Measurements from ENCODE around the gene KIF6.

The KIF6 gene

DNA sequence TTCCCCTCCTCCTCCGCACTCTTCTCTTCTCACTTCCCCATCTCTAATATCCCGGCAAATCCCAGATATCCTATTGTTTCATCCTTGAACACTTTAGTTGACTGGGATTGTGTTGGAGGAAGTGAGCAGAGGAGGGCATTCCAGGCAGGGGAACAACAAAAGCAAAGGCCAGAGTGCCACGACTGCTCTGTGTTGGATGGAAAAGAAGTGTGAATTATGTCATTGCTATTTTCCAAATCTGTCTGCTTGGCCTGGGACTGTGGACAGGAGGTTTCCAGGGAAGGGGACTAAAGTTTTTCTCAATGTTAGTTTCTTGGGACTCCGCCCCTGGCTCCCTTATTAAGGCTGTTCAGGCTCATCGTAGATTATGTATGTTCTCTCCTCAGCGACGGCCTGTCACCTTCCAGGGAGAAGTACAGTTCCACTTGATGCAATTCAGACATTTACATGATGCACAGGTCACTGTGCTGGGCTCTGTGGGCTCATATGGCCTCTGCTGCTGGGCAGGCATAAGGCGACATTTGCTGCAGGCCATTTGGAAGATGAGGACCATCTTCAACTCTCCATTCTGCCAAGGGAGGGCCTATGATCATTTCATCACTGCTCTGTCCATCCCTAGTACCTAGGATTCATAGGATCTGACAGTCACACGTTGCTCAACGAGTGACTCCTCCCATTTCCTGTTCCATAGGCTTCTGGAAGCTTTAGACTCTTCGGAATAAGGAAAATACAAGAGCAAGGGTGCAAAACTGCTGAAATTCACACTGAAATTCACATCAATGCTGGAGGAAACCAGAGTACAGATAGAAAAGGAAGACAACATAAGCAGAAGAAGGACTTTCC is 303.6 kb downstream of the KIF6 start:
- no peak for DNase-seq (ENCODE audit: low read depth, low spot score)

DNA sequence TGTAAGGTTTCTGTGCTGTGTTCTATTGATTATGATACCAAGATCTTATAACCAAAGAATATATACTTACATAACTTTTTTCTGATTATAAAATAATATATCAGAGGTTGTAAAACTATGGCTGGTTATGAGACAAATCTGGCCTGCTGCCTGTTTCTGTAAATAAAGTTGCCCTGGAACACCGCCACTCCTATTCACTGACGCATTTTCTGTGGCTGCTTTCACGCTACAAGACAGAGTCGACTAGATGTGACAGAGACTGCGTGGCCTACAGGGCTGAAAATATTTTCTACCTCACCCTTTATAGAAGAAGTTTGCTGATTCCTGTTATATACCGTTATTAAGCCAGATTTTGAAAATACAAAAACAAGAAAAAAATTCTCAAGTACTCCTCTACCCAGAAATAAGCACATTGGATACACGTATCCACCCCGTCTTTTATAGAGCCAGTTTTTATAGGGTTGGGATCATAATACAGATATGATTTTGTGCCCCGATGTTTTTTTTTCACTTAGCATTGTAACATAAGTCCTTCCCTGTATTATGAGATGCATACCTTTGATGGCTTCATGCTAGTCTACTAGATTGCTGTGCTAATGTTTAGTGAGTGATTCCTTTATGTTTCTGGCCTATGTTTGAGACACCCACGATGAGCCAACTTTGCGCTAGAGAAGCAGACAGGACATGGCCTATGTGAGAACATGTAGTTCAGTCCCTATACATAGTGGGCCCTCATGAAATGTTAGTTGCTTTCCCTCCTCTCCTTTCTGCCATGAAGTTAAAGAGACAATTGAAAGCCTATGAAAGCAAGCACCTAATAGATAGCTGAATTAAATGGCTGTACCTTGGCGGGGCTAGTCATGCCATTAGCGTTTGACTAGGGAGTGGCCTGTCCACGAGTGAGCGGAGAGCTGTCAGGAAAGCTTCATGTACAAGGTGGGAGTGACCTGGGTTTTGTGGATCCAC is 304.6 kb downstream of the KIF6 start:
- DNase-seq (ENCODE audit: low read depth, low spot score), result no peak

DNA sequence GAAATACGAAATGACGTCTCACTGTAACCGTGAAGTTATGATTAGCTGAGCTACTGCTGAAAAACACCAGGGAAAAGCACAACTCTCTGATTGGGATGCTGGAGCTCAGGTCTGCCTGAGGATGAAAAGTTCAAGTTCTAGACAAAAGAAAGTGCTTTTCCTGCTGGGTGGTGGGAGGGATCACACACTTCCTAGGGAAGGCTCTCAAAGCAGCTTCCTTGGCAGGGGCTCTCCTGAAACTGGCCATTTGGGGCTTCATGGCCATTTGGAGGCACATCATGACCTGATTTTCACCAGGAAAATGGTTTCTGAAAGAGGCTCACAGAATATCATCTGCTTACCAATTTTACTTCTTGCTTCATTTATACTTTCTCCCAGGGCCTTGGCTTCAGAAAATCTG is 305.6 kb downstream of the KIF6 start:
- DNase-seq (ENCODE audit: low read depth, low spot score), result no peak

DNA sequence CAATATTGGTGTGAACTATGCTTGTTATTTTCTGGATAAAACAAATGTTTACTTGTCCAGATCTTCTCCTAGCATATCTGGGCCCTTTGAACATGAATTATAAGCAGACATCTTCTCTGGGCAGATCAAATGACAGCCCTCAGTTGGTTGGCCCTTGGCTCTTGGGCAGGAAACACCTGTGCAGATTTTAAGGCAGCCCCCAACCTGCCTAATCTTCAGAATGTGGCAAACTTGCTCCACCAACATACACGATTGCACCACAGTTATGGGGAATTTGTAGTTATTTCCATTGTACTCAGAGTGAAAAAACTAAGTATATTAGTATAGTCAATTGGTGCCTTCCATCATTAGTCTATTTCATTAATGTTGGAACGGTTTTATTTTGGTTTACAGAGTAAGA is 307.8 kb downstream of the KIF6 start:
- DNase-seq (ENCODE audit: low read depth, low spot score), result no peak

DNA sequence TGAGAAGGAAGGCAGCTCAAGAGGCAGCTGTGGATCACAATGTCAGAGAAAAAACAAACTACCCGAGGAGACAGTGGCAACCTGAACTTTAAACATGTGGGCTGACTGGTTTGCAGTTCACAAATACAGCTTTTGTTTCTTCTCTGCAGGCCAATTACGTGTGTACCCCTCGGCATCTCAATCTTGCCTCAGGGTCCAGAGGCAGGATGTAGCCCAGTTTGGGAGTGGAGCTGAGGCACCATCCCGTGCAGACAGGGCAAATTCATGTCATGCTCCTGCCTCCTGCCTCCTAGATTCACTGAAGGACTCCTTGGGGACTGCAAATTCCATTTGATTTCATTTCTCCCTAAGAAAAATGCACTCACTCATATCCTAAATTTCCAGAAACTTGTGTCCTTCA is 308.5 kb downstream of the KIF6 start:
- DNase-seq (ENCODE audit: low read depth, low spot score), result no peak

DNA sequence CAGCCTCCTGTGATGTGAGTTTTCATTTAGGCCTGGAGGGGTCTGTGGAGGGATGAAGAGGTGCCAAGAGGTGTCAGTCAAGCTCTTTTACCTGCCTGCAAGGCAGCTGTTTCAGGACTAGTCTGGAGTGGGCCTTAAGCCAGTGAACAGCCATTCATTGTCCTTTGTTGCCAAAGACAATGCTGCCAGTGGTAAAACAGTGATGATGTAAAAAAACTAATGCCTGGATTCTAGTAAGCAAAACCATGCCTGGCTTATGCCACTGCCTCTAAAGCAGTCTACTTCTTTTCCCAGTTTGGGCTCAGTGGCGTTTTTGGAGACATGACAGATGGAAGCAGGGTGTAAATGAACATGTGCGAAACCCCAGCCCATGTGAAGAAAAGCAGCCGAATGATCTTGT is 309.2 kb downstream of the KIF6 start:
- DNase-seq (ENCODE audit: low read depth, low spot score), result no peak

DNA sequence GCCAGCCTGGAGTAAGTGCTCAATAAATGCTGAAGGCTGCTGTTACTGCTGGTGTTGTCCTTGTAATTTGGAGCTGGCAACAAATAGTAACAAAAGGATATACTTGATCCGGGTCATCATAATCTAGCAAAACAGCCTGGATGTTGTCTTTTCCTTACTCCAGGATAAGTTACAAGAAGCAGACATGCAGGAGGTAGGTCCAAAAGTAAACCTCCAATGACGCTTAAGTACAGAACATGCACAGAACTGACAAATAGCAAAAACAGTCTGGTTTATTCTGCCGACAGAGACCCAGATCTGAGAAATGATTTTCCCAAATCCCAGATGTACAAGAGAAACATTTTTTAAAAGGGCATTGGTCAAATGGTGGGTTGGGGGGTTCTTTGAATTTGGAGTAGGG is 309.7 kb downstream of the KIF6 start:
- DNase-seq (ENCODE audit: low read depth, low spot score), result no peak

DNA sequence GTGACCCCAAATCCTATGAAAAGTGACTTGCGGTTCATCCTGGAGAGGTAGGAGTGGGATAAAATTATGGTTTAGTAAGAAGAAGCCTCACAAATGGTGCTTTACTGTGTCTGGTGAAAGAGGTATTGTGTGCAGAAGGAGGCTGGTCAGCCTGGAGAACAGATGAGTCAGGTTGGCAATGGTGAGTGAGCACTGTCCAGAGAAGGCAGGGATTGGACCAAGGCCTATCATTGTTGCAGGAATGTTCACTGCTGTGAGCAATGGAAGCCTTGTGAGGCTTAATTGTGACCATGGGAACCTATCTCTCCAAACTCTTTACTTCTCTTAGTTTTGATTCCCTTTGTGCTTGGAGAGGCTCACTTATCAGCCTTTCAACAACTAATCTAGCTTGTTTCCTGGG is 313.7 kb downstream of the KIF6 start:
- DNase-seq (ENCODE audit: low read depth, low spot score), result no peak

DNA sequence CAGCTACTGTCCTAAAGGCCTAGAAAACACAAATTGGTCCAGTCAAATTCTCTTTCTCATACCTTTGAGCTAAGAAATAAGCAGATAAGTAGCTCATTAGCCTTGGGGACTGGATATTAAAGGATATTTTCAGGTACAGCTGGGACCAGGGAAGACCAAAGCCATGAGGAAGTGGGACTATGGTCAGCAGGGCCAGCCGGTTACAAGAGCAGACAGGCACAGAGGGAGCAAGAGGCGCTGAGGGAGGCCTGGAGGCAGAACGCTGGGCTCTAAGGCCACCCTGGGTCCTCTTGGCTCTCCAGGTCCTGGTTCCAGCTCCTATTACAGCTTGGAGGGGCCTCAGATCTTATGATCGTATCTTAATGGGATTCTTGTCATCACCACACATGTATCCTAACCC is 314.2 kb downstream of the KIF6 start:
- DNase-seq (ENCODE audit: low read depth, low spot score), result no peak

DNA sequence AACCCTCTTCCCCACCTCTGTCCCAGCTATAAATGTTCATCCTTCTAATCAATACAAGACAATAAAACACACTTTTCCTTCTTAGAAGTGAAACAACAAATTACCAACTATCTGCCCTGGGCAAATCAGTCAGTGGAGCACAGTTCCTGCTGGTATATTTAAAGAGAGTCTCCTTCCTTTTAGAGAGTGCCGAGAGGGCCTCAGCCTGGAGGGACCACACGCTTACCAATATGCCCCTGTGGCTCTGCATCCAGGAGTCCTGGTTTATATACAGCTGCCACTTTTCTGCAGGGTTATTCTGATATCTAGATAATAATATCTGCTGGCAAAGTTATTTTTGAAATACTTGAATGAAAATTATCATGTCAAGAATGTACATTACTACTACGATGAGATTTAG is 315.3 kb downstream of the KIF6 start:
- DNase-seq (ENCODE audit: low read depth, low spot score), result no peak

DNA sequence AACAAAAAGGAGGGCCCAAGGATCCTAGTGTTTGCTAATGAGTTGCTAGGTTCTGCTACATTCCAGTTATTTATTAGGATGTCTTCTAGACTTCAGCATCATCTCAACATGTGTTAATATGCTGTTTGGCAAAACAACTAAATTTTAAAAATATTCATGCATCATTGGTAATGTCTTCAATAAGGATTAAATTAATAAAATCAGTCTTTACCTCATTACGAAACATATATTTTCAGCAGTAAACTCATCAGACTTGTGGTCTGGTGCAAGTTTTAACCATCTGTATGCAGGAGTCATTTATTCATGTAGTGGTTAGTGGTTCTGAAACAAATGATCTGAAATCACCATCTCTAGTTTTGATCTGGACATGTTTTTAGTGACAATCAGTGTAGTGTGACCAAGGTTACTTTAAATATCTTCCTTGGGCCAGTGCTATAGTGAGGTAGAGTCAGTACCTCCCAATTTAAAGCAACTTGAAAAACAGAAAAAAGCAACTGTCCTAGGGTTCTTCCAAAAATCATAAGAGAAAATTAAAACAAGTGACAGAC is 317.7 kb downstream of the KIF6 start:
- DNase-seq (ENCODE audit: low read depth, low spot score), result no peak

DNA sequence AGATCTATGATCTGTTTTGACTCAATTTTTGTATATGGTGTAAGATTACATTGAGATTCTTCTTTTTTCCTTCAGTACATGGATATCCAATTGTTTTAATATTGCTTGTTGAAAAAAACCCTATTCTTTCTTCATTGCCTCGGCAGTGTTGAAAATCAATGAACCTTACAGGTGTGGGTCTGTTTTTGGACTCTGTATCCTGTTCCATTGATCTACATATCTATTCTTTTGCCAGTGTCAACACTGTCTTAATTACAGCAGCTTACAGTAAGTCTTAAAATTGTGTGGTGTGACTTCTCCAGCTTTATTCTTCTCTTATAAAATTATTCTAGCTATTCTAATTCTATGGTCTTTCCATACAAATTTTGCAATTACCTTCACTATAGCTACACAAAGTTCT is 320.9 kb downstream of the KIF6 start:
- DNase-seq (ENCODE audit: low read depth, low spot score), result no peak

DNA sequence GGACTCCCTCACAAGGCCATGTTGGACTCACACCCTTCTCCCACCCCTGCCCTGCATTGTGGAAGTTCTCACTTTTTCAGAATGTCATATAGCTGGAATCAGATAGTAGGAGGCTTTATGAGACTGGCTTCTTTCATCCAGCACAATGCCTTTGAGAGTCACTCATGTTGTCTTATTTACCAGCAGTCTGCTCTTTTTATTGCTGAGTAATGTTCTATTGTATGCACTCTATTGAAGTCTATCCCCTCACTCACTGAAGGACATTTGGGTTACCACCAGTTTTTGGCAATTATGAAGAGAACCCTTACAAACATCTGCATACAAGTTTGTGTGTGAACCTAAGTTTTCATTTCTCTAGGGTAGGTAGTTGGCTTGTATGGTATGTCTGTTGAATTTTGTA is 321.9 kb downstream of the KIF6 start:
- no peak for DNase-seq (ENCODE audit: low read depth, low spot score)

DNA sequence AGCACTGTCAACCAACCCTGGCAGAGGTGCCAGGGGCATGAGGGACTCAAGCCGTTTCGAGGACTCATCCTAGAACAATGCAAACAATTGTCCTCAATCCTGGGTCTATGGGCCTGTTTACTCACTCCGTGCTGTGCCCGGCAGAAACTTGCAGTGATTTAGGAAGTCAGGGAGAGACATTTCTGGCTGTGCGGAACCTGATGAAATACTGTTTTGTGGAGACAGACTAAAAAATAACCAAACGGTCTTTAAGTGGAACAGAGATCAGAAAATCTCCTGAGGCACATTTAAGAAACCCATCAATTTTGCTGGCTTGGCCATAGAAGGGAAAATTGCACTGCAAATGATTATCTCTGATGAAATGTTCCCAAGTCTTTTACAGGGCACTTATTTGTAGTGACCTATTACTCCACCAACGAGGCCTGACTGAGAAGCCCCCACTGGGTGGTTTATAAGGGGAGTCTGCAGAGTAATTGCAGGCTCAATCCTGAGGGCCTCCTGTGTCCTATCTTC is 322.9 kb downstream of the KIF6 start:
- DNase-seq (ENCODE audit: low read depth, low spot score), result no peak

DNA sequence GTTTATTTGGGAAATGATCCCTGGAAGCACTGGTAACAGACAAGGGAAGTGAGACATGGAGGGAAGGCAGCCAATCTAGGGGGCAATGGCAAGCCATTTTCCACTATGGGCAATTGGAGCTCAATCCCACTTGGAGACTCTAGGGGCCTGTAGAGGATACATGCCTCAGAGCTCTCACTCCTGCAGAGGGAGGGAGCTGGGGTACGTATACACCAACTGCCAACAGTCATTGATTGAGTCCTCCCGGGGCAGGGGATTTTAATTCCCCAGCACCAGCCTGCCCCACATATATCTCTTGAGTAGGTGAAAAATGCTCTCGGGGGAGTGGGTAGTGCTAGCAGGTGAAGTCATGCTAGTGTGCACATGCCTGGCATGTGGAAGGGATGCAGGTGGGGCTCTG is 323.8 kb downstream of the KIF6 start:
- DNase-seq (ENCODE audit: low read depth, low spot score), result no peak

DNA sequence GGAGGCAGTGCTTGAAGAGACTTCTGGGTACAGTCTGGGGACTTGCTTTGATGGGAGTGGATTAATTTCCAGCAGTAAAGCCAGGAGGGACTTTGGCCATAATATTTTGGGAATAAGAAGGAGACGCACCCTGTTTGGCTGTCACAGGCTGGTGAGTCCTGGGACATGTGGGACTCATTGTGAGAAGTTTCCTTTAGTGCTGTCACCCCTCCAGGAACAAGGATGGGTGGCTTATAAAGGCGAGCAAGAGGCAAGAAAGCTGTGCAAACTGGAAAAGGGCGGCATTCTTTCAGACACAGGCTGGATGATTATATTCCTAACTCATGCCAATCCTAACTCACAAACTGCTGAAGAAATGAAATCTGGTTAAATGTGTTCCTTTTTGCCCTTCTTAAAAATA is 325.2 kb downstream of the KIF6 start:
- no peak for DNase-seq (ENCODE audit: low read depth, low spot score)

DNA sequence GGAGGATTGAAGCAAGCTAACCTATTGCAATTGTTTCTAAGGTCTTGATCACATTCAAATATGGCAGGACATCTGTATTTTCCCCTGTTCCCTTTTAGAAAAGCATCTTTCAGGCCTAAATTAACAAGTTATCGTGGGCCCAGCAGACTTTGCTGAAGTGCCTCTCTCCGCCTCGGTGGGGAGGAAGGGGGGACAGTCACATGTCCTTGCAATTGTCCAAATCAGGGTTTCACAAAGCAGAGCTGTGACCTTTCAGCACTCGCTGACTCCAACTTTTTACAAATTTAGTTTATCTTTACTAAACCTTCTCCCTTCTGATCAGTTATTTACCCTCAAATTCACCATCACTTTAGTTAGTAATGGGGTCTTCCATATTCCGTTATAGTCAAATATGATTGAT is 328.4 kb downstream of the KIF6 start:
- no peak for DNase-seq (ENCODE audit: low read depth, low spot score)

DNA sequence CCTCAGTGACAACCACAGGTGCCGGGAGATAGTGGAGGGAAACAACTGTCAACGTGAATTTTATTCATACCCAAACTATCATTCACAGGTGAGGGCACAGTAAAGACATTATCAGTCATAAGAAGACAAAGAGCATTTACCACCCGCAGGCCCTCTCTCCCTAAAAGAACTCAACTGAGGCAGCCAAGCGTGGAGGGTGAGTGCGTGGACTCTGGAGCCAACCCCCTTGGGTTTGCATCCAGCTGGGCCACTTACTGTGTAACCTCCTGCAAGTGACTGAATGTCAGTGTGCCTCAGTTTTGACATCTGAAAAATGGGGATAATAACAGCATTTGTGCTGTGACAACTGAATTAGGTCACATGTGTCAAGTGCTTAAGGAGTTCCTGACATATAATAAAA is 332.1 kb downstream of the KIF6 start:
- DNase-seq (ENCODE audit: low read depth, low spot score), result no peak

DNA sequence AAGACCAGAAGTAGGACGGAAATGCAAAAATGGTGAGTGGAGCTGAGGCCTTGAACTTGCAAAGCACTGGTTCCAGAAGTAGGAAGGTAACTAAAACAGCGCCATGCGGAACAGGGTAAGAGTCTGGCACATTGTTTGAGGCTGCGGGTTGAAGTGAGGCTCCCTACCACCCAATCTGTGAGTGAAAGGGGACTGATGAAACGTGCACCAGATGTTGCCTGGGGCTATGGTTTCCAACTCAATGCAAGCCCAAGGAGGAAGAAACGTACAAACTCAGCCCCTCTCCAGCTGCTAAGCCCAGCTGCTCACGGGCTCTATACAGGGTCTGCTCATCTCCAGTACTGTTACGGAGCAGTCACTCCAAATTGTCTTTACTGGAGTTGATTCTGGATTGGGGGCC is 334.0 kb downstream of the KIF6 start:
- no peak for DNase-seq (ENCODE audit: low read depth, low spot score)

DNA sequence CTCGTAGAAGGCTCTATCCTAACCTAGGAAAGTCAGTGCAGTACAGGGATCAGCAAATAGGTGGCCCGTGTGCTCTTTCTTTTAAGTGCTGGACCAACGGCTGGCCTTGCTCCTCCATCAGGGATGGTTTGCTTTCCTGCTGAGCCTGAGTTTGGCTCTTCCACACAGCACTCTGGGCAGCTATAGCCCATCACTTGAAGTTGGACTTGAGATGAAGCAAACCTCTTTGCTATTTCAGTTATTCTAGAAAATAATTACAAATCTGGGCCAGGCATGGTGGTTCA is 335.8 kb downstream of the KIF6 start:
- no peak for DNase-seq (ENCODE audit: low read depth, low spot score)

DNA sequence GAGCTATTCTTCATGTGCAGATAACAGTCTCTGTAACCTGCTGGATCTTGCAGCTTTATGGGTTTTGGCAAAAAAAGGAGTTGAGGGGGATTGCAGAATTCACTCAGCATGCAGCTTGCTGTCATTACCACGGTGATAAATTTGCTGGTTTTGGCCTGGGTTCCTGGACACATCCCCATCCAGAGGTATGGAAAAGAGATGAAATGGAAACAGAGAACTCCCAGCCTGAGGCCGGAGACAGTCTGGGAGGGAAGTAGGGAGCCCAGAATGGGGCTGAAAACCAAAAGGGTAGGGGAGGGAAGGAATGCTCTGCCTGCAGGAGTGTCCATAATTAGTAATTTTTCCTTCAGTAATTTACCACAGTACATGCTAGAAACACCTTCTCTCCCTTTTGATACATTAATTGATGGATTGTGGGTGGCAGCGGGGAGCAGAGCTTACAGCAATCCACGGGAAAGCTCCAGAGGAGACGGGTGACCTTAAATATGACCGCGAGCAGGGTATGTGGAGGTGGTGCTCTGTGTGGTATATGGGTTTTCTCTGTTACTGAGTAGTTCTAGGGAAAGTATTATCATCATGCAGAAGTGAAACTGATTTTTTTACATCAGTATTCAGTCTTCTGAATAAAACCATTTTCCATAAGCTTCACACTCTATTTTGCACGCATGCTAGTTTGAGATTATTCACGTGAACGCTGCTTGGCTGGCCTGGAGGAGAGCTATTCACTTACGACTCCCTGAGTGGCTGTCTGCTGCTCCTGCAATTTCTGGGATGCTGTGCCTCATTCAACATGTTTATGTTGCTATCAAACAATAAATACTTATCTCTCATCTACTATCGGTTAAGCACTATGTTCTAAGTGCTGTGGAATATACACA is 336.4 kb downstream of the KIF6 start:
- no peak for DNase-seq (ENCODE audit: low read depth, low spot score)

DNA sequence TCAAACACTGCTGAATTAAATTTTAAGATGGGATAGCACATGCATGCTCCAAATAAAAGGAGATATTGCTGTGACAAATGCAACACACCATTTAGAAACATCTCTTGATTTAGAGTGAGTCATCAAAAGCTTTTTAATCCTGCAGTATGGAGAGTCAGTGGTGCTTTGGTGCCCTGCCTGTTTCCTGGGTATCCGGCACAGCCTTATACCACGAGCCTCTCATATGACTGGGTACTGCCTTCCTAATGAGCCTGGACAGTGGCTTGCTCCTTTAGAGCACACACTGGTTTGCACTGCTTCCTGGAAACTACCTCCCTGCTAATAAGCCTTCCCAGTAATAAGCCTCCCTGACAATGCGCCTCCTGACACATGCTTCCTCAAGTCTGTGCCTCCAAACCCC is 337.4 kb downstream of the KIF6 start:
- DNase-seq (ENCODE audit: low read depth, low spot score), result no peak

Measured in activated CD4-positive, CD25-positive, alpha-beta regulatory T cell treated with anti-CD3 and anti-CD28 coated beads, Interleukin-2, amount 50 U/mL, for 16 hours (primary cell).